HEK293T (cell line): ENCODE measurements around the gene LHX6.

Source experiments
- ARNT ChIP-seq: fragments of 450-650 bp; IDR thresholded peaks from 2 replicates; pipeline ENCODE4 v1.6.1; 2017; ENCODE audit warnings: mild to moderate bottlenecking
- BHLHE40 ChIP-seq: fragments of 450-650 bp; IDR thresholded peaks from 2 replicates; pipeline ENCODE4 v1.6.1; 2016; ENCODE audit warnings: mild to moderate bottlenecking, moderate library complexity, borderline replicate concordance
- FOXA1 ChIP-seq: fragments of 450-650 bp; IDR thresholded peaks from 2 replicates; pipeline ENCODE4 v1.6.1; 2016; ENCODE audit warnings: mild to moderate bottlenecking
- FOXK2 ChIP-seq: fragments of 450-650 bp; IDR thresholded peaks from 2 replicates; pipeline ENCODE4 v1.6.1; 2016; ENCODE audit warnings: mild to moderate bottlenecking
- FOXM1 ChIP-seq: fragments of 450-650 bp; IDR thresholded peaks from 2 replicates; pipeline ENCODE4 v1.6.1; 2017; ENCODE audit warnings: mild to moderate bottlenecking, borderline replicate concordance
- HDGF ChIP-seq: fragments of 450-650 bp; IDR thresholded peaks from 2 replicates; pipeline ENCODE4 v1.6.1; 2017; ENCODE audit warnings: antibody characterized with exemption, borderline replicate concordance
- L3MBTL2 ChIP-seq: fragments of 450-650 bp; conservative IDR thresholded peaks from 2 replicates; pipeline ENCODE4 v1.6.1; 2016; ENCODE audit warnings: mild to moderate bottlenecking
- LEF1 ChIP-seq: fragments of 450-650 bp; IDR thresholded peaks from 2 replicates; pipeline ENCODE4 v1.6.1; 2017; ENCODE audit warnings: mild to moderate bottlenecking, borderline replicate concordance
- NFRKB ChIP-seq: fragments of 450-650 bp; IDR thresholded peaks from 2 replicates; pipeline ENCODE4 v1.6.1; 2016; ENCODE audit warnings: mild to moderate bottlenecking, moderate library complexity
- SP1 ChIP-seq: fragments of 450-650 bp; IDR thresholded peaks from 2 replicates; pipeline ENCODE4 v1.6.1; 2017
- SUZ12 ChIP-seq: fragments of 450-650 bp; IDR thresholded peaks from 2 replicates; pipeline ENCODE4 v1.6.1; 2016; ENCODE audit warnings: mild to moderate bottlenecking
- TARDBP ChIP-seq: fragments of 450-650 bp; IDR thresholded peaks from 2 replicates; pipeline ENCODE4 v1.6.1; 2016
- ZNF384 ChIP-seq: fragments of 450-650 bp; IDR thresholded peaks from 2 replicates; pipeline ENCODE4 v1.6.1; 2016

- TF ChIP-seq FOXA1 (no peak), BHLHE40 (no peak), SUZ12 (no peak), L3MBTL2 (no peak), NFRKB (no peak), SP1 (no peak), FOXK2 (no peak), ARNT (no peak), HDGF (no peak), LEF1 (no peak), ZNF384 (no peak), FOXM1 (no peak), TARDBP (no peak)
Measured at GRCh38 chr9:122204491-122204890, 24.3 kb downstream of the LHX6 start.
